ENCODE data around the gene ABCA12. TPM values are rescaled to one million over a fixed set of nuclear protein-coding genes. Genes with fewer than 3 reads are reported as not detected.

The ABCA12 gene
- polyA plus RNA-seq, 1 of the 3 experiments (the other 2 are of a cell fraction): 0.07 TPM

- no peak for DNase-seq
- no peak overlapping the region for H3K4me2 ChIP-seq
- no peaks in the 10 kb centered on the region for H4K20me1 ChIP-seq (ENCODE audit: insufficient read depth)
- CTCF ChIA-PET: interaction anchor here (1.1 to 1.5 kb wide), 2 partner anchors 17 to 1032 kb away, joined by 3 read pairs; no protein-coding TSS in a partner anchor
- no peaks in the 10 kb centered on the region for H3K27me3 ChIP-seq (ENCODE audit: insufficient read depth)
- H3K9me3 ChIP-seq: no peaks in the 10 kb centered on the region
- POLR2A ChIA-PET: no interaction called here
- H3K4me1 ChIP-seq (ENCODE audit: control insufficient read depth in 1 of 2, insufficient read depth in 2 of 2, low read depth in 1 of 2, low read length in 1 of 2): no peaks in the 10 kb centered on the region; a peak in 1 of 4 replicates
- 62% methylated on average over 4 of the region's 4 CpGs for WGBS (ENCODE audit: low lambda C conversion rate)
- no peak overlapping the region for H2AFZ ChIP-seq (ENCODE audit: low read depth)
- no peak overlapping the region for H3K9ac ChIP-seq
- H3K9me2 ChIP-seq: no peaks in the 10 kb centered on the region
- H3K36me3 ChIP-seq (replicated peaks in 1 of 2; ENCODE audit: control insufficient read depth in 1 of 2, insufficient read depth in 2 of 2, low read length in 1 of 2): no peaks in the 10 kb centered on the region
- TF ChIP-seq USF2 (IDR thresholded peaks at IDR 0.05; ENCODE audit: borderline replicate concordance, low read depth, low read length): no peak
- no peak for TF ChIP-seq MAX (IDR thresholded peaks at IDR 0.05; ENCODE audit: low read depth)
- no peak for TF ChIP-seq RCOR1 (IDR thresholded peaks at IDR 0.05; ENCODE audit: low read length)
- no peak for TF ChIP-seq RAD21 (IDR thresholded peaks at IDR 0.05; ENCODE audit: low read length)
- no peak for TF ChIP-seq FOSL2 (IDR thresholded peaks at IDR 0.05; ENCODE audit: borderline replicate concordance, low read depth)
- no peak for TF ChIP-seq USF1 (IDR thresholded peaks at IDR 0.05; ENCODE audit: borderline replicate concordance, low read depth)
- TF ChIP-seq ELF1 (IDR thresholded peaks at IDR 0.05): no peak
- TF ChIP-seq MEF2A (IDR thresholded peaks at IDR 0.05; ENCODE audit: borderline replicate concordance, low read depth): no peak
- no peak for TF ChIP-seq TCF12 (IDR thresholded peaks at IDR 0.05)
- no peak for TF ChIP-seq PBX3 (IDR thresholded peaks at IDR 0.05)
- no peak for TF ChIP-seq RXRA (IDR thresholded peaks at IDR 0.05; ENCODE audit: borderline replicate concordance, low read depth)
- no peak for TF ChIP-seq YY1 (IDR thresholded peaks at IDR 0.05; ENCODE audit: low read depth)
- no peak for TF ChIP-seq SIN3A (IDR thresholded peaks at IDR 0.05; ENCODE audit: borderline replicate concordance, low read depth, low read length)
- TF ChIP-seq ZBTB33 (IDR thresholded peaks at IDR 0.05; ENCODE audit: borderline replicate concordance, low read depth): no peak
- no peak for TF ChIP-seq RFX5 (IDR thresholded peaks at IDR 0.05; ENCODE audit: low read length)
- no peak for TF ChIP-seq EZH2phosphoT487 (IDR thresholded peaks at IDR 0.05; ENCODE audit: borderline replicate concordance, low read depth)
- no peak for TF ChIP-seq IRF3 (IDR thresholded peaks at IDR 0.05; ENCODE audit: low read depth, low read length)
- TF ChIP-seq EP300 (IDR thresholded peaks at IDR 0.05; ENCODE audit: borderline replicate concordance in 1 of 2, low read depth in 1 of 2, low read length in 1 of 2): no peak
- no peak for TF ChIP-seq NRF1 (IDR thresholded peaks at IDR 0.05; ENCODE audit: low read depth, low read length)
- no peaks in the 10 kb centered on the region for H3K79me2 ChIP-seq (ENCODE audit: insufficient read depth)
- H3K27ac ChIP-seq (ENCODE audit: low read depth in 2 of 2, low read length in 1 of 2): no peak overlapping the region
- no peaks in the 10 kb centered on the region for H3F3A ChIP-seq (replicated peaks; ENCODE audit: insufficient read depth)
- no peak overlapping the region for H3K4me3 ChIP-seq (ENCODE audit: low read depth in 2 of 2, low read length in 1 of 2)
Measured at GRCh38 chr2:214899751-214900150, 238.7 kb downstream of the ABCA12 start.
